NB4 (cell line): Measurements from ENCODE around the gene CCDC38.

Experiments used
- POLR2A ChIP-seq: IDR thresholded peaks from 2 replicates; pipeline ENCODE4 v1.6.1; 2011; ENCODE audit warnings: mild to moderate bottlenecking; ENCODE audit not compliant: insufficient read length; ENCODE audit errors: extremely low read depth
- TF ChIP-seq, protein P1 (sequence below): IDR thresholded peaks from one replicate; pipeline ENCODE4 v1.5.1; 2012; ENCODE audit warnings: low read depth, low read length
- TF ChIP-seq, protein P2 (sequence below): IDR thresholded peaks from 2 replicates; pipeline ENCODE4 v1.6.1; 2011; ENCODE audit warnings: low read depth, low read length

DNA sequence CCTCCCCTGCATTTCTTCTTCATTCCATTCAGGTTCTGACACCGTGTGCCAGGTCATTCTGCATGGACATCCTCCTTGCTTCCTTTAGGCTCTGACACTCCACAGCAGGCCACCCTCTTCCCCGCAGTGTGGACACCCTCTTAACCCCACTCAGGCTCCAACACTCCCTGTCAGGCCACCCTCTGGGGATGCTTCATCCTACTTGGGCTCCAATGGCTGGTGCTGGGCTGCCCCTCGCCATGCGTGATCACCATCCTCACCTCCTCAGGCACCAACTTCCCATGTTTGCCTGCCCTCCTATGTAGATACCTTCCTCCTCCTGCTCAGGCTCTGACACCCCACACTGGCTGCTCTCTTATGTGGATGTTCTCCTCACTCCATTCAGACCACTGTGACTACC lies 90.3 kb downstream of the CCDC38 start:
- TF ChIP-seq POLR2A: no peak
- TF ChIP-seq, protein P1, sequence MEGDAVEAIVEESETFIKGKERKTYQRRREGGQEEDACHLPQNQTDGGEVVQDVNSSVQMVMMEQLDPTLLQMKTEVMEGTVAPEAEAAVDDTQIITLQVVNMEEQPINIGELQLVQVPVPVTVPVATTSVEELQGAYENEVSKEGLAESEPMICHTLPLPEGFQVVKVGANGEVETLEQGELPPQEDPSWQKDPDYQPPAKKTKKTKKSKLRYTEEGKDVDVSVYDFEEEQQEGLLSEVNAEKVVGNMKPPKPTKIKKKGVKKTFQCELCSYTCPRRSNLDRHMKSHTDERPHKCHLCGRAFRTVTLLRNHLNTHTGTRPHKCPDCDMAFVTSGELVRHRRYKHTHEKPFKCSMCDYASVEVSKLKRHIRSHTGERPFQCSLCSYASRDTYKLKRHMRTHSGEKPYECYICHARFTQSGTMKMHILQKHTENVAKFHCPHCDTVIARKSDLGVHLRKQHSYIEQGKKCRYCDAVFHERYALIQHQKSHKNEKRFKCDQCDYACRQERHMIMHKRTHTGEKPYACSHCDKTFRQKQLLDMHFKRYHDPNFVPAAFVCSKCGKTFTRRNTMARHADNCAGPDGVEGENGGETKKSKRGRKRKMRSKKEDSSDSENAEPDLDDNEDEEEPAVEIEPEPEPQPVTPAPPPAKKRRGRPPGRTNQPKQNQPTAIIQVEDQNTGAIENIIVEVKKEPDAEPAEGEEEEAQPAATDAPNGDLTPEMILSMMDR: no peak
- TF ChIP-seq, protein P2, sequence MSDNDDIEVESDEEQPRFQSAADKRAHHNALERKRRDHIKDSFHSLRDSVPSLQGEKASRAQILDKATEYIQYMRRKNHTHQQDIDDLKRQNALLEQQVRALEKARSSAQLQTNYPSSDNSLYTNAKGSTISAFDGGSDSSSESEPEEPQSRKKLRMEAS: no peak
